Activated CD4-positive, alpha-beta memory T cell treated with anti-CD3 and anti-CD28 coated beads, Interleukin-2, amount 10 ng/mL, durations not matched to agents 7 days and 5 days (primary cell): ENCODE data around the gene CD1B. TPM values are rescaled to one million over a fixed set of nuclear protein-coding genes. Genes with fewer than 3 reads are reported as not detected.
"Not testable (repeated sequence)": the region's sequence is repeated elsewhere in the genome, so short reads cannot be mapped to it uniquely, and the experiment has no call there.

Experiments used
- CTCF ChIA-PET: fragments of 350-600 bp; sonication (Branson Sonifier 250); formaldehyde crosslinking; loops from one replicate; lab custom pipeline; 2021; ENCODE audit warnings: antibody characterized with exemption, inconsistent platforms; lab: Charles Lee
- POLR2A ChIA-PET: fragments of 350-600 bp; sonication (Branson Sonifier 250); formaldehyde crosslinking; loops from one replicate; lab custom pipeline; 2021; ENCODE audit warnings: antibody characterized with exemption; lab: Charles Lee
- DNase-seq: peaks from one replicate; pipeline ENCODE4 v3.0.0-alpha.2; 2020
- H3K27ac Mint-ChIP-seq: one replicate; pipeline ENCODE4 v1.8.0; 2021; ENCODE audit warnings: mild to moderate bottlenecking, mixed read lengths
- H3K27me3 Mint-ChIP-seq: one replicate; pipeline ENCODE4 v1.8.0; 2021; ENCODE audit warnings: mixed read lengths
- H3K36me3 Mint-ChIP-seq: one replicate; pipeline ENCODE4 v1.8.0; 2021; ENCODE audit warnings: low read depth, mixed read lengths
- H3K4me1 Mint-ChIP-seq: one replicate; pipeline ENCODE4 v1.8.0; 2021; ENCODE audit warnings: mixed read lengths
- H3K4me3 Mint-ChIP-seq: one replicate; pipeline ENCODE4 v1.8.0; 2021; ENCODE audit warnings: mild to moderate bottlenecking, mixed read lengths
- H3K9me3 Mint-ChIP-seq: one replicate; pipeline ENCODE4 v1.8.0; 2021; ENCODE audit warnings: mixed read lengths
- total RNA-seq, 2 experiments: library from RNA; stranded (reverse); gene quantifications; one replicate each; pipeline ENCODE4 v1.2.3, GENCODE V29; 2021

Gene CD1B
- total RNA-seq, 2 experiments from 2014 or later, result not detected

- Mint-ChIP-seq H3K36me3 (no peaks in the 10 kb centered on the region), H3K9me3 (peaks cover 3% of the 10 kb centered on the region), H3K27me3 (no peaks in the 10 kb centered on the region), H3K27ac (no peak overlapping the region), H3K4me1 (no peaks in the 10 kb centered on the region), H3K4me3 (no peak overlapping the region)
- ChIA-PET CTCF (no interaction called here), POLR2A (no interaction called here)
- DNase-seq, result no peak
Measured at GRCh38 chr1:158310623-158311022, 20.7 kb downstream of the CD1B start.

GRCh38 chr1:158295791-158296190 lies 35.5 kb downstream of the CD1B start:
- no peak for DNase-seq
- peaks cover 12% of the 10 kb centered on the region for H3K27me3 Mint-ChIP-seq
- POLR2A ChIA-PET, result no interaction called here
- no peak overlapping the region for H3K4me3 Mint-ChIP-seq
- no peak overlapping the region for H3K27ac Mint-ChIP-seq
- peaks cover 9% of the 10 kb centered on the region for H3K9me3 Mint-ChIP-seq
- CTCF ChIA-PET, result no interaction called here
- no peaks in the 10 kb centered on the region for H3K36me3 Mint-ChIP-seq
- no peaks in the 10 kb centered on the region for H3K4me1 Mint-ChIP-seq

- ChIA-PET POLR2A (no interaction called here), CTCF (no interaction called here)
- no peak overlapping the region for H3K4me3 Mint-ChIP-seq
- H3K4me1 Mint-ChIP-seq, result peaks cover 8% of the 10 kb centered on the region
- DNase-seq, result no peak
- no peaks in the 10 kb centered on the region for H3K9me3 Mint-ChIP-seq
- no peaks in the 10 kb centered on the region for H3K36me3 Mint-ChIP-seq
- H3K27ac Mint-ChIP-seq, result no peak overlapping the region
- H3K27me3 Mint-ChIP-seq, result no peaks in the 10 kb centered on the region
Measured at GRCh38 chr1:158290321-158290844, 40.9 kb downstream of the CD1B start.

GRCh38 chr1:158289811-158290210 lies 41.5 kb downstream of the CD1B start, which contains the start of gene CD1C:
Gene CD1C (plus strand): TSS chr1:158289923. CDS start chr1:158290065, 142 bp downstream.
- ChIA-PET CTCF (no interaction called here), POLR2A (no interaction called here)
- no peak within 1 kb of the TSS for H3K27ac Mint-ChIP-seq
- no peak for DNase-seq
- H3K4me1 Mint-ChIP-seq, result peaks cover 10% of the 10 kb centered on the region
- no peaks in the 10 kb centered on the region for H3K27me3 Mint-ChIP-seq
- no peaks in the 10 kb centered on the region for H3K9me3 Mint-ChIP-seq
- no peaks in the 10 kb centered on the region for H3K36me3 Mint-ChIP-seq
- no peak within 1 kb of the TSS for H3K4me3 Mint-ChIP-seq

GRCh38 chr1:158286941-158287346 lies 44.4 kb downstream of the CD1B start:
- DNase-seq, result no peak
- H3K4me1 Mint-ChIP-seq, result peaks cover 10% of the 10 kb centered on the region
- H3K4me3 Mint-ChIP-seq, result no peak overlapping the region
- no peaks in the 10 kb centered on the region for H3K9me3 Mint-ChIP-seq
- H3K27me3 Mint-ChIP-seq, result peaks cover 4% of the 10 kb centered on the region
- H3K27ac Mint-ChIP-seq, result no peak overlapping the region
- H3K36me3 Mint-ChIP-seq, result no peaks in the 10 kb centered on the region
- ChIA-PET CTCF (no interaction called here), POLR2A (no interaction called here)

- ChIA-PET CTCF (no interaction called here), POLR2A (no interaction called here)
- Mint-ChIP-seq H3K4me1 (peaks cover 10% of the 10 kb centered on the region), H3K27ac (no peak overlapping the region), H3K27me3 (peaks cover 4% of the 10 kb centered on the region), H3K4me3 (no peak overlapping the region), H3K36me3 (no peaks in the 10 kb centered on the region), H3K9me3 (no peaks in the 10 kb centered on the region)
- no peak for DNase-seq
Measured at GRCh38 chr1:158286487-158286886, 44.8 kb downstream of the CD1B start.

GRCh38 chr1:158285756-158286241 lies 45.5 kb downstream of the CD1B start:
- POLR2A ChIA-PET, result no interaction called here
- Mint-ChIP-seq H3K9me3 (peaks cover 4% of the 10 kb centered on the region), H3K27ac (peak overlapping the region; percentile 38), H3K4me3 (no peak overlapping the region), H3K36me3 (no peaks in the 10 kb centered on the region), H3K4me1 (peaks cover 10% of the 10 kb centered on the region), H3K27me3 (peaks cover 4% of the 10 kb centered on the region)
- CTCF ChIA-PET, result no interaction called here
- DNase-seq, result no peak

GRCh38 chr1:158283965-158284364 lies 47.4 kb downstream of the CD1B start:
- DNase-seq, result no peak
- ChIA-PET POLR2A (no interaction called here), CTCF (no interaction called here)
- H3K27ac Mint-ChIP-seq, result no peak overlapping the region
- H3K27me3 Mint-ChIP-seq, result peaks cover 4% of the 10 kb centered on the region
- H3K4me3 Mint-ChIP-seq, result no peak overlapping the region
- peaks cover 10% of the 10 kb centered on the region for H3K4me1 Mint-ChIP-seq
- H3K36me3 Mint-ChIP-seq, result no peaks in the 10 kb centered on the region
- peaks cover 4% of the 10 kb centered on the region for H3K9me3 Mint-ChIP-seq

GRCh38 chr1:158282421-158282820 lies 48.9 kb downstream of the CD1B start:
- H3K9me3 Mint-ChIP-seq, POLR2A ChIA-PET, CTCF ChIA-PET, H3K27me3 Mint-ChIP-seq, H3K27ac Mint-ChIP-seq, H3K4me3 Mint-ChIP-seq, DNase-seq, H3K36me3 Mint-ChIP-seq: not testable (repeated sequence)
- H3K4me1 Mint-ChIP-seq, result peaks cover 10% of the 10 kb centered on the region

Other genes with a start within 250 kb of the CD1B start
- gene CD1D, start 150.6 kb downstream of the CD1B start, total RNA-seq, result not detected
- not detected for gene CD1A, start 77.1 kb downstream of the CD1B start, total RNA-seq
- gene CD1C, start 41.6 kb downstream of the CD1B start, total RNA-seq, result not detected
- gene CD1E, start 22.4 kb upstream of the CD1B start, total RNA-seq, result not detected
- gene OR10T2, start 67.9 kb upstream of the CD1B start, total RNA-seq, result not detected
- not detected for gene OR10K2, start 94.7 kb upstream of the CD1B start, total RNA-seq
- not detected for gene OR10K1, start 130.3 kb upstream of the CD1B start, total RNA-seq
- gene OR10R2, start 140.7 kb upstream of the CD1B start, total RNA-seq, result not detected
- gene OR6Y1, start 222.9 kb upstream of the CD1B start, total RNA-seq, result not detected
- not detected for gene OR6P1, start 239.0 kb upstream of the CD1B start, total RNA-seq
- not detected for gene OR10X1, start 248.4 kb upstream of the CD1B start, total RNA-seq